Ovary (tissue), 9 donors: ENCODE results near the gene OTOS. TPM values are rescaled to one million over a fixed set of nuclear protein-coding genes. Genes with fewer than 3 reads are reported as not detected.

ENCODE experiments used
- DNase-seq, 5 donors: peaks; one replicate each; pipeline ENCODE4 v3.0.0-alpha.2; 2019 to 2020
- H3K27ac ChIP-seq, 2 donors: fragments of 200-600 bp; one replicate each; pipeline versions ENCODE4 v1.5.1 to v1.8.0; 2019 to 2022
- H3K27me3 ChIP-seq: fragments of 200-600 bp; one replicate; pipeline ENCODE4 v1.8.0; 2022
- H3K36me3 ChIP-seq: fragments of 200-600 bp; sonication (generic); one replicate; pipeline ENCODE4 v1.5.1; 2019
- H3K4me1 ChIP-seq: one replicate; pipeline ENCODE4 v1.8.1; 2013; ENCODE audit warnings: mild to moderate bottlenecking, moderate library complexity; ENCODE audit not compliant: insufficient read depth
- H3K4me3 ChIP-seq: fragments of 200-600 bp; sonication (generic); one replicate; pipeline ENCODE4 v1.5.1; 2017
- H3K9me3 ChIP-seq, 2 donors: fragments of 200-600 bp in 1 of 2; sonication (generic) in 1 of 2; one replicate each; pipeline versions ENCODE4 v1.5.1 to v1.8.1; 2013 to 2019; ENCODE audit warnings: mild to moderate bottlenecking in 1 of 2, moderate library complexity in 1 of 2
- EP300 ChIP-seq: sonication (generic); formaldehyde crosslinking; IDR thresholded peaks from one replicate; pipeline ENCODE4 v1.6.1; 2017; ENCODE audit warnings: antibody characterized with exemption
- POLR2A ChIP-seq: fragments of 450-650 bp; IDR thresholded peaks from one replicate; pipeline ENCODE4 v1.6.1; 2017; ENCODE audit warnings: antibody characterized with exemption, mild to moderate bottlenecking, moderate library complexity
- WGBS, 3 donors: extraction: QIAGEN DNeasy Blood & Tissue Kit in 1 of 3; methylation state at CpG; one replicate each; pipeline versions ENCODE4 v1.1.5 to v1.1.7; 2013 to 2017; 5-methylcytosine and 5-hydroxymethylcytosine counted together
- intact Hi-C, 4 donors: fragments of 100-400 bp; cut with DNase I; formaldehyde crosslinking; loops; one replicate each; pipeline versions ENCODE4 v1.11.0 to v1.15.1; 2022 to 2023
- polyA plus RNA-seq, 2 donors: library from polyadenylated mRNA; stranded (reverse); fragments of 200-250 nt in 1 of 2; fragments of 350-450 nt in 1 of 2; fragmentation: Illumina TruSeq in 1 of 2; extraction: RNeasy Lipid Tissue Mini Kit (QIAGEN cat#74804) in 1 of 2; gene quantifications; one replicate each; pipeline ENCODE4 v1.2.3, GENCODE V29; 2013 to 2014
- total RNA-seq, 7 donors: library from RNA; depleted of rRNA in 2 of 7; stranded (reverse); fragments of >200 nt in 2 of 7; fragmentation: NEBNext Ultra II Directional in 3 of 7; extraction: Animal tissue kit (Norgen Biotek cat#: 25700) in 3 of 7; gene quantifications; one replicate each; pipeline versions ENCODE4 v1.1.0 to v1.2.4, GENCODE V29; 2016 to 2023
- TF ChIP-seq, protein P1 (sequence below), 3 donors: fragments of 450-650 bp in 2 of 3; fragments of 200-600 bp in 1 of 3; IDR thresholded peaks; one replicate each; pipeline versions ENCODE4 v1.5.1 to v1.8.0; 2016 to 2022; ENCODE audit warnings: antibody characterized with exemption in 3 of 3, mild to moderate bottlenecking in 1 of 3
- donor health status: DM: no; HTN: no; CAD: no; lungs with moderate emphysema.
- donor health status: DM: no; HTN: no; CAD: no.
- donor health status: Bipolar disorder and iron deficiency.
- donor health status: DM: yes; HTN: yes; CAD: no.
- donor health status: DM: no; HTN: no; CAD: no.
- donor health status: DM: yes; HTN: yes; CAD: no.

OTOS gene
- total and polyA plus RNA-seq, 9 donors: not detected

DNA sequence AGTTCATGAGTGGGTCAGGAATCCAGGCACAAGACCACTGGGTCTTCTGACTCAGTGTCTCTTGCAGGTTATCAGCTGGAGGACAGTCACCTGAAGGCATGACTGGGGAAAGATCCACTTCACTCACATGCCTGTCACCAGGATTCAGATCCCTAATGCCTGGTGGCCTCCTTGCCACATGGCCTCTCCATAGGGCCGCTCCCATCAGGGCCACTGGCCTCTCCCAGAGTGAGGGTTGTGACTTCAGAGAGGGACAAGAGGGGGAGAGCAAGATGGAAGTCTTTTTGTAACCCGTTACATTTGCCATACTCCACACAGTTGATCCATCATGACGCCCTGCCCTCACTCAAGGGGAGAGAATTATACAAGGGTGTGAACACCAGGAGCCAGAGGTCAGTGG, 13.0 kb upstream of the OTOS start:
- Histone ChIP-seq H3K4me1 (peaks cover 8% of the 10 kb centered on the region), H3K9me3 (no peaks in the 10 kb centered on the region), H3K36me3 (no peaks in the 10 kb centered on the region), H3K27ac (no peak overlapping the region), H3K4me3 (no peak overlapping the region), H3K27me3 (no peaks in the 10 kb centered on the region)
- intact Hi-C loops: no loop called here
- no peak for DNase-seq
- TF ChIP-seq POLR2A: no peak
- TF ChIP-seq, protein P1, sequence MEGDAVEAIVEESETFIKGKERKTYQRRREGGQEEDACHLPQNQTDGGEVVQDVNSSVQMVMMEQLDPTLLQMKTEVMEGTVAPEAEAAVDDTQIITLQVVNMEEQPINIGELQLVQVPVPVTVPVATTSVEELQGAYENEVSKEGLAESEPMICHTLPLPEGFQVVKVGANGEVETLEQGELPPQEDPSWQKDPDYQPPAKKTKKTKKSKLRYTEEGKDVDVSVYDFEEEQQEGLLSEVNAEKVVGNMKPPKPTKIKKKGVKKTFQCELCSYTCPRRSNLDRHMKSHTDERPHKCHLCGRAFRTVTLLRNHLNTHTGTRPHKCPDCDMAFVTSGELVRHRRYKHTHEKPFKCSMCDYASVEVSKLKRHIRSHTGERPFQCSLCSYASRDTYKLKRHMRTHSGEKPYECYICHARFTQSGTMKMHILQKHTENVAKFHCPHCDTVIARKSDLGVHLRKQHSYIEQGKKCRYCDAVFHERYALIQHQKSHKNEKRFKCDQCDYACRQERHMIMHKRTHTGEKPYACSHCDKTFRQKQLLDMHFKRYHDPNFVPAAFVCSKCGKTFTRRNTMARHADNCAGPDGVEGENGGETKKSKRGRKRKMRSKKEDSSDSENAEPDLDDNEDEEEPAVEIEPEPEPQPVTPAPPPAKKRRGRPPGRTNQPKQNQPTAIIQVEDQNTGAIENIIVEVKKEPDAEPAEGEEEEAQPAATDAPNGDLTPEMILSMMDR (IDR thresholded peaks at IDR 0.05): no peak
- TF ChIP-seq EP300: no peak
- 81 to 97% (median 83%) methylated on average over 3 of the region's 3 CpGs for WGBS, 3 donors

DNA sequence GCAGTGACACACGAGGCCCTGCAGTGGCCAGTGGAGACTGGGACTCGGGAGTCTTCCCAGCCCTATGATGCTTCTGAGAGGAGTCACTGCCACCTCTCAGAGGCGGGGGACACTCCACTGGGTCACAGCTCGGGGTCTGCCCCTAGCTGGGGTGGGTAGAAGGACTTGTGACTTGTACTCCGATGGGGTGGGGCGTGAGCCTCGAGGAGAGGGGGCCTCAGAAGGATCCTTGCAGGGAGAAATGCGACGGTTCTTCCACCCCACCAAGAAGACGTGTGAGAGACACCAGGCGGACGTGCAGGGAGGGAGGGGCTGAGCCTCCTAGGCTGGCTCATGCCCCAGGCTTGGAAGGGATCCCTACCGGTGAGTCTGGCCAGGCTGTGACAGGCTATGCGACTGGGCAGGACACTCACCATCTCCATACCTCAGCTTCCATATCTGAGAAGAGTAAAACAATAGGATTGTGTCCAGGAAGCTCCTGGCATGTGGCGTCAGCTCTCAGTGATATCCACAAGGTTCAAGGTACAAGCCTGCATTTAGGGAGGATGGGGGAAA, 11.1 kb upstream of the OTOS start:
- DNase-seq: no peak
- 51 to 60% (median 55%) methylated on average over 15 of the region's 15 CpGs for WGBS, 3 donors
- Histone ChIP-seq H3K36me3 (no peaks in the 10 kb centered on the region), H3K4me1 (peaks cover 8% of the 10 kb centered on the region), H3K9me3 (no peaks in the 10 kb centered on the region), H3K4me3 (no peak overlapping the region), H3K27me3 (no peaks in the 10 kb centered on the region), H3K27ac (no peak overlapping the region)
- TF ChIP-seq EP300 (no peak), POLR2A (no peak)
- TF ChIP-seq, protein P1 (IDR thresholded peaks at IDR 0.05): no peak
- intact Hi-C loops: no loop called here

DNA sequence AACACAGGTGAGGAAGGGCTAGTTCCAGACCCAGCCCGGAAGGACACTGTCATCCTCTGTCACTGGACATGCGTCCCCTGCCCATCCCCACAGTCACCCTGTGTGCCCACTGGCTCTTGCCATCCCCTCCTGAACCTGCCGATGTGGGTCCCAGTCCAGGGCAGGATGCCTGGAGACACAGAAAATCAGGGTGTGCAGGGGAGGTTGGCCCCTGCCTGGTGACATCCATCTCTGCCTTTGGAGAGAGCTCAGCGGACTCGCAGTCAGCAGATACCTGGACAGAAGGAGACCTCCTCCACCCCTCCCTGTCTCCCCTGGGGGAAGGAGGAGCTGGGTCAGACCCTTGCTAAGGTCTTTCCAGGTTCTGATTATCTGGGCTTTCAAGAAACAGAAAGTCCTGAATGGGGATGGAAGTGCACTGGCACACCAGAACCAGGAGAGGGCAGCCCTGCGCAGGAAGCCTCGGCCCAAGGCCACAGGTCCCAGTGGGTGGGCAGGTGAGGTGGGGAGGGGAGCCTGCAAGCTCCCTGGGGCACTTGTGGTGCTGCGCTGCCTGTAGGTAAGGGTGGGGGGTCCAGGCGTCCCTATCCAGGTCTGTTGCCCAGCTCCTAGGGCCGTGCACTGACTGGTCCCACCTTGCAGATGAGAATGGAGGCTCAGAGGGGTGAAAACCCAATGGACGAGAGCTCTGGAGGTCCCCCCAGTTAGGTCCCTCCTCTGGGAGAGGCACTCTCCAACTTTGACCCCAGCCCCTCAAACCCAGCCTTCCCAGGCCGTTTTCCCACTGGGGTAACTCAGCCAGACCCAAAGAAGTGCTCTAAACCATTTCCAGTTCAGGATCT, 9.7 kb upstream of the OTOS start:
- intact Hi-C loops: loop anchor here in 1 of 4 donors (10.0 kb wide), 2 partner anchors 95 to 1115 kb away; partner anchors contain the start of gene OR6B3
- TF ChIP-seq, protein P1 (IDR thresholded peaks at IDR 0.05): peak in 1 of 3 donors; percentile 18
- TF ChIP-seq EP300: no peak
- no peaks in the 10 kb centered on the region for H3K36me3 ChIP-seq
- peak in 1 of 5 donors; percentile 49 for DNase-seq
- H3K9me3 ChIP-seq: no peaks in the 10 kb centered on the region
- 26 to 35% (median 30%) methylated on average over 12 of the region's 12 CpGs for WGBS, 3 donors
- H3K27me3 ChIP-seq: no peaks in the 10 kb centered on the region
- H3K27ac ChIP-seq: no peak overlapping the region
- no peak overlapping the region for H3K4me3 ChIP-seq
- H3K4me1 ChIP-seq: peaks cover 5% of the 10 kb centered on the region

DNA sequence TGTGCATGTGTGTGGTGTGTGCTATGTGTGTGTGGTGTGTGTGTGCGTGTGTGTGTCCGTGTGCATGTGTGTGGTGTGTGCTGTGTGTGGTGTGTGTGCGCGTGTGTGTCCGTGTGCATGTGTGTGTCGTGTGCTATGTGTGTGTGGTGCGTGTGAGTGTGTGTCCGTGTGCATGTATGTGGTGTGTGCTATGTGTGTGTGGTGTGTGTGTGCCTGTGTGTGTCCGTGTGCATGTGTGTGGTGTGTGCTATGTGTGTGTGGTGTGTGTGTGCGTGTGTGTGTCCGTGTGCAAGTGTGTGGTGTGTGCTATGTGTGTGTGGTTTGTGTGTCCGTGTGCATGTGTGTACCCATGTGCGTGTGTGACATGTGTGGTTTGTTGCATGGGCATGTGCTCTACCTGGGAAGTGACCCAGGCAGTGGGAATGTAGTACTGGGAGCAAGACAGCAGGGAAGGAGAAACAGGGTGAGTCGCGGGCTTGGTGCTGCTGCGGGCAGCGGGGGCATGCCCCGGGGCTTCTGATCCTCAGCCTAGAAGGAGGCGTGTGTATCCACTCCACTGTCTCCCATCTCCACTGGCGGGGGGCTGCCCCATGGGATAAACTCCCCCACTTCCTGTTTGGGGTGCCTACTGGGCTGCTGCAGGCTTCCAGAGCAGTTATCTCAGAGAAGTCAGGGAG, 7.6 kb upstream of the OTOS start:
- intact Hi-C loops: loop anchor here in 1 of 4 donors (10.0 kb wide), 2 partner anchors 93 to 1113 kb away; partner anchors contain the start of gene OR6B3
- no peak overlapping the region for H3K4me3 ChIP-seq
- no peaks in the 10 kb centered on the region for H3K27me3 ChIP-seq
- H3K36me3 ChIP-seq: no peaks in the 10 kb centered on the region
- 73 to 84% (median 83%) methylated on average over 17 to 20 of the region's 20 CpGs for WGBS, 3 donors
- TF ChIP-seq, protein P1 (IDR thresholded peaks at IDR 0.05): no peak
- no peak for TF ChIP-seq EP300
- no peaks in the 10 kb centered on the region for H3K9me3 ChIP-seq
- H3K27ac ChIP-seq: no peak overlapping the region
- peaks cover 2% of the 10 kb centered on the region for H3K4me1 ChIP-seq
- no peak for DNase-seq
